DMS 273 treated with DMSO at 0.1 percent for 48 hours (cell line): Measurements from ENCODE around the gene NDUFAF2.
"Not testable (repeated sequence)": the region's sequence is repeated elsewhere in the genome, so short reads cannot be mapped to it uniquely, and the experiment has no call there.

ENCODE experiments used
- DNase-seq: peaks from one replicate; lab custom pipeline; 2025; lab: John Stamatoyannopoulos, UW

Gene NDUFAF2

DNA sequence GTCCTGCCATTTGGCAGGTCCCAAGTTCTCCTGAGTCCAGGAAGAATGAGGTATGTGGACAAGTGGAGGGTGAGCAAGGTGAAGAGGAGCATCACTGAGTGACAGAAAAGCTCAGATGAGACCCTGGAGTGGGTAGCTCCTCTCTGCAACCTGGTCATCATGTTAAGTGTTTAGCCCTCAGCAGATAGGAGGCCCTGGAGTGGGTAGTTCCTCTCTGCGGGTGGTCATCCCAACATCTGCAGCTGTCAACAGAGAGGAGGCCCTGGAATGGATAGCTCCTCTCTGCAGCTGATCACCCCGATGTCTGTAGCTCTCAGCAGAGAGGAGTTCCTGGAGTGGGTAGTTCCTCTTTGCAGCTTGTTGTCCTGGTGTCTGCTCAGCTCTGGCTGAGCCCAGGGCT lies 48.4 kb downstream of the NDUFAF2 start:
- DNase-seq = no peak

DNA sequence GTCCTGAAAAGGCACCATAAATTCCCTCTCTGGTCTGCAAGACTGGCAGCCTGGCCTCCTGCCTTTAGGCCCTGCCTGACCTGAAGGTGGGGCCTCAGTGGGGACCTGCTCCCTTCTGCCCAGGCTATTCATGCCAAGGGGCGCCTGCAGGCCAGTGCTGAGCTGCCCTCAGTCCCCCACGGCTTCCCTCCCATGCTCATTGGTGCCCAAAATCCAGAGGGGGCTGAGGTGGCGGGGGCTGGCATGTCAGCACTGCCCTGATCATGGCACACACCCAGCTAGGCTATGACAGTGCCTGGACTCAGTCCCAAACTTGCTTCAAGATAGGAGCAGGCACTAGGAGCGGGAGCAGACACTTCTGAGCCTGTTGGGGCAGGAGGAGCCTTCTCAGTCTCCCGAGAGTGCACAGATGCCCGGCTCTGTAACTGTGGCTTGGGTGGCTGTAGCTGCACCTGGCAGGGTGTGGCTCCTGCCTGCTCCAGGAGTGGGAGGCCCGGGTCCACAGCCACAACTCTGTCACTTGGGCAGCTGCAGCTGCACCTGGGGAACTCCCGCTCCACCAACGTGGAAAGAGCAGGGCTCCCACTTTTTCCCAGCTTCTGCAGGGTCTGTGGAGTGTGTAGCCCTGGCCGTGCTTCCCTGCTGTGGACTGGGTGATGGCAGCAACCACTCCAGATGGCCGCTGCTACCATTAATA lies 49.0 kb downstream of the NDUFAF2 start:
- no peak for DNase-seq

DNA sequence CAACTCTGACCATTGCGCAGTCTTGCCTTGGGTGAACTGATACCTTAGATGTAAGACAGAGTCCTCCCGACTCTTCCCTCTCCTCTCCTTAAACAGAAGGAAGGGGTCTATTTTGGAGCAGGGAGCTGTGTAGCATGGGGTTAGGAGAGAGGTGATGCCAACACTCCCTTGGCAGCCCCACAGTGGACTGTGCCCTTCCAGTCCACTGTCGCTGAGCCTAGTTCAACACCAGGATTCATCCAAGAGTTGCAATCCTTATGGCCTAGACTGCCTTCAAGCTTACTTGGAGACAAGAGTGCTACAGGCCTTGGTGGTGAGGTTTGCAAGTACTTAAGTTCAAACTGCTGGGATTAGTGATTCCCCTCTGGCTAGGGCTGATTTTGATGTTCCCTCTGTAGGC lies 51.4 kb downstream of the NDUFAF2 start:
- no peak for DNase-seq

DNA sequence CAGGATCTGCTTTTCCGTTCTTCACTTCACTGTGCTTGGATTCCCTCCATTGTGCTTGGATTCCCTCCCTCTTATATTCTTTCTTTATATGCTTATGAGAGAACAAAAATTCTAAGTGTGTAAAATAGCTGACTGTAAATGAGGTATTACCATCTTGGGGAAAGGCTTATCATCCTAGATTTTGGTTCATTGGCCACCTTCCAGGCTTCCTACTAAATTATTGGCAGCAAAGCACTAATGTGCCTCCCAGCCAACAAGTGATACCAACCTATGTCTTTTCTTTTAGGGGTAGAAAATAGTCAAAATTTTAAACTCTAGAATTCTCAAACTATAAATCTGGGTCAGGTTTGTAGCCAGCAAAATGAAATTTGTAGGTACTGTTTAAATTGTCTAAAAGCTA lies 52.7 kb downstream of the NDUFAF2 start:
- DNase-seq = no peak

DNA sequence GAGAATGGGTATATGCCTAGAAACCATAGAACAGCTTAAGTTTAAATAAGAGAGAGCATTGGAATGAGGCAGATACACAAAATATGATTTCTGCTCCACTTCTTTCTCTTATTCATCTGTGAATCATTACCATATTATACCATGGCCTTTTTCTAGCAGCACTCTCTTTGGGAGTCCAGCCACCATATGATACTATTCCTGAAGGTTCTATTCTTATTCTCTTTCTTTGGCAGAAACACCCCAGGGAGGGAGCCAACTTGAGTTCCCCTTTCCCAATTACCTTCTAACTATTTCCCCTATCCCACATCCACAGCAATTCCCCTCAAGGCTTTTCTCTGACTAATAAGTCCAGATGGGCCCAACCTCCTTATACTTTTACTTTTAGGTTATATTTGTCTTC lies 55.9 kb downstream of the NDUFAF2 start:
- no peak for DNase-seq

DNA sequence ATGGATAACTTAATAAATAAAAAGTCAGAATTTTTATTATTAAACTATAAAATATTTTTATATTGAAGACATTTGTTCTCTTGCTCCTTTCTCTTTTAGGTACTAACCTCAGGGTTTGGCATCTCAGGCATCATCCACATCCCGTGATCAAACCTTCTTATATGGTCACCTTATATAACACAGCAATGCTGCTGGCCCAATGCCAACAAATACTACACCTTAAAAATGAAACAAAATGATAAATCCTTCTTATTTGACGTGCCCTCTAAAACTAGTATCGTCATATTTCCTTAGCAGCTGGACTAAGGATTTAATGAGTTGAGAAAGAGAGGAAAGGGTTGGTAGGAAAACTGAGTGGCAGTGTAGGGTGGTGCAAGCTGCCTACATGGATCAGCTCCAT lies 56.6 kb downstream of the NDUFAF2 start:
- no peak for DNase-seq

DNA sequence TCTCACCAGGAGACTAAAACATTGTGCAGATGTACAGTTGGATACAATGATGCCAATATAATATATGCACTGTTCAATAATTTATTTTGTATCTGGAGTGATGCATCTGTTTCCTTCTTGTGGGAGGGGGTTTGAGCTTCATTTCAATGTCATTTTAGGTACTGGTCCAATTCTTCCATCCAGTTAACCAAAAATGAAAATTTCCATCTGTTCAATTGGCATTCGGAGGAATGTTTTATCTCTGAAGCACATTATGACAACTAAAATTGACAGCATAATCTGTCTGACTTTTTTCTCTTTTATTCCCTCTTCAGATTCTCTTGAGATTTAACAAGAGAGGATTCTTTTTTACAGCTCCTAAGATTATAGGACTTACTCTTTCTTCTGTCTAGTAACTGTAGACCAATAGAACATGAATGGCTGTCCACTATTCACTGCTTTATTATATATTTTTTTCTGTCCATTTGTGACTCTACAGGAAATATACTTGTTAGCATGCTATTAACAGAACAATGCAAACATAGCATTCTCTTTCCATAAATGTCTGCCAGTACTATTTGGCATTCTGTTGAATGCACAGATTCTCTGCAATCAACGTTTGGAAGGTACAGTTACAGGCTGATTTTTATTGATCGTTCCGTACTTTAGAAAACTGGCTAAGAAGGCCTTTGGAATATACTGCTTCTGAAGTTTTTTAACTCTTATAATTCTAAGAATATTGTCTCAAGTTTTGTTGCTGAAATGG lies 57.8 kb downstream of the NDUFAF2 start:
- no peak for DNase-seq

DNA sequence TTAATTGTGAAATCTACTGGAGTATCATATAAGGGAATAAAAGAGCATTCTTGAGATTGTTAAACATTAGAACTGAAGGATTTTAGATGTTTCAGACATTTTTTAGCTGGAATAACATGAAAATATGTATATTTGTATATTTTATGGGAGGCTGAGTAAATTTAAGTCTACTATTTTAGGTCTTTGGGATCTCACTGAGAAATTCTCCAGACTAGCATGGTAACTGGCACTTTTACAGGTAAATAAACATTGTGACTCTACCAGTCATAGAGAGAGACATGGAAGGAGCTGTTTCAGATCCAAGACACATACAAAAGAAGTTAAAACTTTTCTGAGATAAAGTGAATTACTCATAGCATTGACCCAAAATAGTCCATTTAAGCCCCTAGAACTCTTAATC lies 59.4 kb downstream of the NDUFAF2 start:
- no peak for DNase-seq

DNA sequence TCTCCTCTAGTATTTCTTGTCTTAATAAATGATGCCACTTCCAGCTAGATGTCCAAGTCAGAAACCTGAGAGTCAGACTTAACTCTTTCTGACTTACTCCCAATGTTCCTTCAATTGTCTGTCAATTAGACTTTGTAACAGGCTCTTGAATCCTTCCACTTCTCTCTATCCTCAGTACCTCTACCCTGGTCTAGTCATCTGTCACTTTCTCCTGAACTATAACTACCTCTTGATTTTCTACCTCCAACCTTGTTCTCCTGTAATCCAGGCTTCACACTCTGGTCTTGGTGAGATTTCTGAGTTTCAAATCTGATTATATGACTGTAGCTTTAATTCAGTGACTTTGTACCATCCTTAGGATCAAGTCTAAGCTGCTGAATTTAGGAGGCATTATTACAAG lies 64.9 kb downstream of the NDUFAF2 start:
- no peak for DNase-seq

DNA sequence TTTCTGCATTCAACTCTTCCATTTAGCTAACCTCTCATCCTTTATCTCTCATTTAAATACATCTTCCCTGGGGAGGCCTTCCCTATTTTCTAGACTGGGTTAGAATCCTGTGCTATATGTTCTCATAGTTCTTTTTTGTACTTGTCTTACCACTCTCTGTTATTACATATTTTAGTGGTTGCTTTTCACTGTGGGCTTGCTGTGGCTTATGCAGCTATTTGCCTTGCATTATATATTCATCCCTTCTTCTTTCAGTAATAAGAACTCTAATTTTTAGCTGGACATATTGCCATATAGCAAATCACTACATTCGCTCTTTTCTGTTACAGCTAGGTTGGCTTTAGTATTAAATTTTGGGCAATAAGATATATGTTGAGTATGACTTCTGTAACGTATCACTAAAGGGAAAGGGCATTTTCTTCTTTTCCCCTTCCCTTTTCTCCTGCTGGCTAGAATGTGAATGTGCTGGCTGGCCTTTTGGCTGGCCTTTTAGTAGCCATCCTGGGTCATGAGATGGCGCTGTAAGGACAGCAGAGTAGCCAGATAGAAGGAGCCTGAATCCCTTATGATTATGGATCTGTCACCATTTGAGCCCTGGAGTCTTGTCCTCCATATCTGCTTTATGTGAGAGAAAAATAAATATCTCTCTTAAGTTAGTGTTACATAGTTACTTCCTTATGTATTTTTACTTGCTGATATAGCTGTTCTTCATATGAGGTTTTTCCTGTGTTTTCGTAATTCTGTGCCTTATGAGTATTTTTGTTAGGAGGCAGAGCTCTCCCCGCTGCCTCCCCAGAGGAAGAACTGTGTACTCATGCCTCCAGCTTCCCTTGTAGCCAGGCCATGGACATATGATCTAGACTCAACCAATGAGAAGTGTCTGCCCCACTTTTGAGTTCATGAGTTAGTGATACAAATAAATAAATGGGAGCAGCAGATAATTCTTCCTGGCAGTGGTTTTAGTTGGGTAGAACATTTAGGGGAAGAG lies 65.8 kb downstream of the NDUFAF2 start:
- no peak for DNase-seq

DNA sequence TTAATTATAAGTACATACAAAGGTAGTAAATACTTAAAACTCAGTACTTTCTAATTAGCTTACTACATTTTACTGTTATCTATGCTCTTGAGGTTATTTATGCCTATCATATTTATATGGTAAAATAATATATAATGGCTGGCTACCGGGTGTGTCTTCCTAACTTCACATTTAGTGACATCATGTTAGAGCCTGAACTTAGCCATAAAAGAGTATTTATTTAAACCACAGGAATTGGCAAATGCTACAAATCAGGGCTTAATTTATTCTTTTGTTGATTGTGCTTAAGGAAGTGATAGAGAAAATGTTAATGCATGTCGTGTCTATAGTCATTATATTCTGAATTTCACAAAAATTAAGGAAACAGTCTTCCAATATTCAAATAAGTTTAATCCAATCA lies 73.1 kb downstream of the NDUFAF2 start:
- no peak for DNase-seq

DNA sequence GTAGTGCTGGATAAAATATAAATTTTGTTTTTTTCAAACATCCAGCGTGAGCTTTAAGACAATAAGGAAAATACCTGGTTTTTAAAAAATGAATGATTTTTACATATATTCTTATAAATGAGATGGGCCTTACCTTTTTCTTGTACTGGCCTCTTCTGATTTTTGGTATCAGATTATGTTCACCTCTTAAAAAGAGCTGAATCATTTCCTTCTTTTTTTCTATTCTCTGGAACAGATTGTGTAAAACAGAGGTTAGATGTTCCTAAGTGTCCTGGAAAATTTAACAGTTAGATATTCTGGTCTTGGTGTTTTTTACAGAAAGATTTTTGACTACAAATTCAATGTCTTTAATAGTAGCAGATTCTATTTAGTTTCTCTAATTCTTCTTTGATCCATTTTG lies 74.6 kb downstream of the NDUFAF2 start:
- DNase-seq = no peak

DNA sequence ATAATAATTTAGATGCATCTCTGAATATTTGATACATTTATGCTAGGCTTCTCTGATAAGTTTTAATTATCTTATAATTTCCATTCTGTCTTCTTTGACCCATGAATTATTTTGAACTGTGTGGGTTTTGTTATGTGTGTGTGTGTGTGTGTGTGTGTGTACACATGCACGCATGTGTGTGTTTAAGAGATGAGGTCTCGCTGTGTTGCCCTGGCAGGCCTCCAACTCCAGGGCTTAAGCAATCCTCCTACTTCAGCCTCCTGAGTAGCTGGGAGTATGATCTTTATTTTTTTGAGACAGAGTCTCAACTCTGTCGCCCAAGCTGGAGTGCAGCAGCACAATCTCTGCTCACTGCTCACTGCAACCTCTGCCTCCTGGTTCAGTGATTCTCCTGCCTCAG lies 75.4 kb downstream of the NDUFAF2 start:
- no peak for DNase-seq

DNA sequence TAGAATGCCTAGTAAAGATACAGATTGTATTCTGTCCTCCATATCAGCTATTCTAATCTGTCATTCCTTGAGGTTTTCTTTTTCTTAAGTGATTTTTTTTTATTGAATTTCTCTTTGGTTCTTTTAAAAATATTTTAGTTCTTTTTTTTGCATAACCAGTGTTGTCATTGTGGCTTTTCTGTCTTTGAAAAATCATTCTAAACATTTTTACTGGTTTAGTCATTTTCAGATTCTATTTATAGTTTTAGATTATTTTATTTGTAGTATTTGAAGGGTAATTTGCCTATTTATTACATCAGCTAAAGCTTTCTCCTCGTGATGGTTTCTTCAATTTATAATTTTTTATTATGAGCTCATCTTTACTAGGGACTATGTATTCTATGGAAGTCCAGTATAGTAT lies 78.1 kb downstream of the NDUFAF2 start:
- no peak for DNase-seq

DNA sequence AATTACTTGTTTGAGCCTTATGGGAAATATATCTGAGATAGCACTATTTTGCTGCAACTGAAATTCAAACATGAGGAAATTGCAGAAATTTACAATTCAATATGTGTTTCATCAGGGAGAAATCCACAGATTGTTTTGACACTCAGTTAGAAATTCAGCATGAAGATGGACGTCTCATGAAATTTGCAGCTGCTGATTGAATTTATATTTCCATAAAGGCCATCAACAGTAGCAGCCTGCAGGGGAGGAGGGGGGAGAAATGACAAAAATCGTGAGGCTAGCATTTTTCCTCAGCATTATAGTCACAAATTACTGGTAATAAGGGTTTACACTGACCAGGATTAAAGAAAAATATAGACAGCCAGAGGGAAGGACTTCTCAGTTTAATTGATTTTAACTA lies 81.0 kb downstream of the NDUFAF2 start:
- DNase-seq = no peak

DNA sequence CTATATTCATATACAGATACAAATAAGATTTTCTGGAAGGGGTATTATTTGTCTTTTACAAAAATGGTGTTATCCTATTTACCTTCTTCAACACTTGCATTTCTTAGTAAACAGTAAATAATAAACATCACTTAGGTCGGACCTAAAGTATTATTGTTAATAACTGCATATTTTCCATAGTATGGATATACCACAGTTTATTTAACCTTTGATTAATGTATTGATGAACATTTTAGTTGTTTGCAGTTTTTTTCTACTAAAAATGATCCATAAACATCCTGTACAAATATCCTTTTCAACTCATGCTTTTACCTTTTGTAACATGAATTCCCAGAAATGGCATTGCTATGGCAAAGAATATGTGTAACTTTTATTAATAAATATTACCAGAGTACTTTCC lies 83.4 kb downstream of the NDUFAF2 start:
- DNase-seq = no peak

DNA sequence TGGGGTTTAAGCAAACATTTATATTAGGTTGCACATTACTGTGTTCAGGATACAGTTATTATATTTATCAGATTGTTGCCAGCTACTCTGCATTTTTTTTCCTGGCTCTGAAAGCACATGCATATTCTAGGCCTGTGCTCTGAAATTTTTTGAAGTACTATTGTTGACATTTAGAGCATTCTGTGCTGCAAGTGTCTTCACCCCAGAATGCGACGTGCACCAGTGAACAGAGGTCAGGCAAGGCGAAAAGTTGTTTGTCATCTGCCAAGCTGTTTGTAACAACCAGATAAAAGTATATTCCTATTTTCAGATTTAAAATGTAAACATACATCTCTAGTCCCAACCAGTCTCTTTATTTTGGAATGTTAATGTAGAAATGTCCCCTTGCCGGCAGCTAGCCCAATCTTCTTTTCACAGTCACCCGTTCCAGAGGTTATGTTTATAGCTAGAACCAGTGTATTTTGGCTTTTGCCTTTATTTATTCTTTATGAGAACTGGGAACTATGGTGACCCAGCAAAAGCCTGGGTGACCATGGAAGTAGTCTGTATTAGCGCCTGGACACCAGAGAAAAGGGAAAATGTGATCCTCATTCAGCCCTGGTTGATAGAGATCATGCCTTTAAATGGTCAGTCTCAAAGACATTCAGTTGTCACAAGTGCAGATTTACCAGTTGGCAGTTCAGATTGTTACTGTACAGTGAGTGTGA lies 84.6 kb downstream of the NDUFAF2 start:
- no peak for DNase-seq

DNA sequence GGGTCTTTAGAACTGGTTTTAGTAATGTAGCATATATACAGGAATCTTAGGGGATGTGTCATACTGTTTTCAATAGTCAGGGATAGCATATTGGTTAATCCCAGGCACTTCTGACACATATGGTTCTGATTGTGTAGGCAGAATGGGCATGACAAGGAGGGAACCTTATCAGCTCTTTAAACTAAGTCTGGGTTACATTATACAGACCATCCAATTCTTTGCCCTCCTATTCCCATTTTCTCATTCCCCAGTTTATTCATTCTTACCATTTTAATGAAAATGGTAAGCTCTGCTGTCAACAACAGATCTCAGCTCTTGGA lies 85.1 kb downstream of the NDUFAF2 start:
- DNase-seq = no peak

DNA sequence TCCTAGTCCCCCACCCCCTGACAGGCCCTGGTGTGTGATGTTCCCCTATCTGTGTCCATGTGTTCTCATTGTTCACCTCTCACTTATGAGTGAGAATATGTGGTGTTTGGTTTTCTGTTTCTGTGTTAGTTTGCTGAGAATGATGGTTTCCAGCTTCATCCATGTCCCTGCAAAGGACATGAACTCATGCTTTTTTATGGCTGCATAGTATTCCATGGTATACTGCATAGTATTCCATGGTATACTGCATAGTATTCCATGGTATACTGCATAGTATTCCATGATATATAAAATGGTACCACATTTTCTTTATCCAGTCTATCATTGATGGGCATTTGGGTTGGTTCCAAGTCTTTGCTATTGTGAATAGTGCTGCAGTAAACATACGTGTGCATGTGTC lies 86.3 kb downstream of the NDUFAF2 start:
- not testable (repeated sequence) for DNase-seq

DNA sequence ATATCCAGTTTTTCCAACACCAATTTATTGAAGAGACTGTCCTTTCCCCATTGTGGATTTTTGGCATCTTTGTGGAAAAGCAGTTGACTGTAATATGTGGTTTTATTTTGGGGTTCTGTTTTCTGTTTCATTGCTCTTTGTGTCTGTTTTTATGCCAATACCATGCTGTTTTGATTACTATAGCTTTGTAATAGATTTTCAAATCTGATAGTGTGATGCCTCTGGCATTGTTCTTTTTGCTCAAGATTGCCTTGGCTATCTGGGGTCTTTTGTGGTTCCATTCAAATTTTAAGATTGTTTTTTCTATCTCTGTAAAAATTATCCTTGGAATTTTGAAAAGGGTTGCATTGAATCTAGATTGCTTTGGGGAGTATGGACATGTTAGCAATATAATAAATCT lies 99.5 kb downstream of the NDUFAF2 start:
- DNase-seq = no peak

DNA sequence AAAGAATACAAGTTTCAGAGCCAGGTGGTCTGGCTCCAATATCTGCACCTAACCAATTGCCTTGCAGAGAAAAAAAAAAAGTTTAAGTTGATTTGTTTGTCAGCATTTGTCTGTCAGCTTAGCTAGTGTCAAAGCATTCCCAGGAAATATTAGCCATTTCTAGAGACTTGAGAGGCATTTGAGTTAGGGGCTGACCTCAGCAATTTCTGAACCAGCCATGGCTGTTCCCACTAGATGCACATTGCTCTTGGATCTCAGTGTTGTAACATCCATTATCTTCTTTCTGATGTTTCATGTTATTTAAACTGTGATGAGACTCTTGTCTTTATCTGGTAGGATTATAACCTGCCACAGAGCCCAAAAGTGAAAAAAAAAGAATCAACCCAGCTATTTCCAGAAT lies 102.3 kb downstream of the NDUFAF2 start:
- DNase-seq = no peak

DNA sequence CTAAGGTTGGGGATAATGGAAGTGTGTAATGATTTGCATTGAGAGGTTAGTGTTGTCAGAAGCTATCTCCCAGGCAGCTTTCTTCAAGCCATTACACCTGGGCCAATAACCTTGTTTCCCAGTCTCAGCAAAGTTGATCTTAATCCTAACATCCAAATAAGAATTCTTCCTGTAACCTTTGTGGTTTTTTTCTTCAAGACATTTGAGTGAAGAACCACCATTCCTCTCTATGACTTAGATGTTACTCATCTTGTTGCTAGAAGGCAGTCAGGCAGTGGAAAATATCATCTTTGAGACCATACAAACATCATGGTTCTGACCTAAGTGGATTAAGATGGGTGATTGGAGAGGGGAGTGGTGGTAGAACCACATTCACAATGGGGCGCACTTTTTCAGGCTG lies 103.5 kb downstream of the NDUFAF2 start:
- no peak for DNase-seq
